Esophagus squamous epithelium (tissue), 5 donors: ENCODE measurements around the gene SMOC2. TPM values are rescaled to one million over a fixed set of nuclear protein-coding genes. Genes with fewer than 3 reads are reported as not detected.

Experiments
- DNase-seq: peaks from one replicate; lab custom pipeline; 2025; lab: John Stamatoyannopoulos, UW
- H3K27ac ChIP-seq, 4 donors: fragments of 200-600 bp; sonication (generic); one replicate each; pipeline ENCODE4 v1.5.1; 2016 to 2019; ENCODE audit warnings: mild to moderate bottlenecking in 1 of 4
- H3K27me3 ChIP-seq, 4 donors: fragments of 200-600 bp; sonication (generic); 1 replicate in 3 of 4; 2 replicates in 1 of 4; pipeline versions ENCODE4 v1.5.1 to v1.6.0; 2017 to 2021; ENCODE audit warnings: antibody characterized with exemption in 1 of 4
- H3K36me3 ChIP-seq, 3 donors: fragments of 200-600 bp; sonication (generic); one replicate each; pipeline ENCODE4 v1.5.1; 2016 to 2019
- H3K4me1 ChIP-seq, 3 donors: fragments of 200-600 bp; sonication (generic); one replicate each; pipeline ENCODE4 v1.5.1; 2017 to 2019
- H3K4me3 ChIP-seq, 4 donors: fragments of 200-600 bp; sonication (generic); 1 replicate in 3 of 4; 2 replicates in 1 of 4; pipeline ENCODE4 v1.5.1; 2016 to 2019; ENCODE audit warnings: mild to moderate bottlenecking in 2 of 4, moderate library complexity in 1 of 4
- H3K9me3 ChIP-seq, 3 donors: fragments of 200-600 bp; sonication (generic); one replicate each; pipeline ENCODE4 v1.5.1; 2016 to 2019
- CTCF ChIP-seq, 6 experiments: fragments of 450-650 bp in 4 of 6; fragments of 200-600 bp in 2 of 6; sonication (generic) in 2 of 6; IDR thresholded peaks; one replicate each; pipeline ENCODE4 v1.5.1; 2016 to 2019; ENCODE audit warnings: antibody characterized with exemption in 6 of 6, mild to moderate bottlenecking in 4 of 6, moderate library complexity in 4 of 6
- POLR2A ChIP-seq, 4 donors: fragments of 450-650 bp; IDR thresholded peaks; one replicate each; pipeline ENCODE4 v1.6.1; 2017; ENCODE audit warnings: antibody characterized with exemption in 4 of 4, mild to moderate bottlenecking in 4 of 4, moderate library complexity in 3 of 4
- WGBS, 2 donors: methylation state at CpG; one replicate each; pipeline ENCODE4 v1.1.5; 2018; 5-methylcytosine and 5-hydroxymethylcytosine counted together
- intact Hi-C: fragments of 100-400 bp; cut with DNase I; formaldehyde crosslinking; loops from one replicate; pipeline ENCODE4 v1.15.0; 2022
- total RNA-seq, 4 donors: library from RNA; depleted of rRNA; stranded (reverse); fragments of >200 nt; gene quantifications; one replicate each; pipeline ENCODE4 v1.1.0, GENCODE V29; 2016
- donor health status: DM: yes; HTN: yes; CAD: no.

SMOC2 gene
- total RNA-seq, 4 donors from 2014 or later, result 1.9 to 35.5 (median 7.1) TPM

GRCh38 chr6:168681748-168682147, 240.8 kb downstream of the SMOC2 start:
- peaks cover 0 to 12% (median 0%) of the 10 kb centered on the region in 4 donors for H3K27me3 ChIP-seq
- DNase-seq, result no peak
- TF ChIP-seq CTCF (IDR thresholded peaks at IDR 0.05), result no peak

GRCh38 chr6:168683621-168684020, 242.6 kb downstream of the SMOC2 start:
- no peaks in the 10 kb centered on the region for H3K36me3 ChIP-seq
- H3K9me3 ChIP-seq, result no peaks in the 10 kb centered on the region
- TF ChIP-seq CTCF (IDR thresholded peaks at IDR 0.05) (no peak), POLR2A (IDR thresholded peaks at IDR 0.05) (no peak)
- WGBS, 2 donors, result 52 to 53% methylated on average over 5 to 10 of the region's 11 CpGs
- intact Hi-C loops, result no loop called here
- no peak for DNase-seq
- H3K27me3 ChIP-seq, result peaks cover 0 to 15% (median 0%) of the 10 kb centered on the region in 4 donors
- H3K27ac ChIP-seq, result no peak overlapping the region
- H3K4me1 ChIP-seq, result peaks cover 0 to under 1% (median 0%) of the 10 kb centered on the region in 3 donors
- no peak overlapping the region for H3K4me3 ChIP-seq

More at GRCh38 chr6:168681748-168682147, 240.8 kb downstream of the SMOC2 start:
- WGBS, 2 donors, result 83 to 89% methylated on average over 4 to 5 of the region's 5 CpGs
- H3K4me1 ChIP-seq, result peaks cover 0 to 11% (median 0%) of the 10 kb centered on the region in 3 donors
- H3K9me3 ChIP-seq, result no peaks in the 10 kb centered on the region
- no peaks in the 10 kb centered on the region for H3K36me3 ChIP-seq
- intact Hi-C loops, result no loop called here
- no peak overlapping the region for H3K4me3 ChIP-seq
- H3K27ac ChIP-seq, result no peak overlapping the region

- TF ChIP-seq CTCF (IDR thresholded peaks at IDR 0.05) (no peak), POLR2A (IDR thresholded peaks at IDR 0.05) (no peak)
These were observed 243.5 kb downstream of the SMOC2 start for GRCh38 chr6:168684471-168684870.

GRCh38 chr6:168684906-168685305, 243.9 kb downstream of the SMOC2 start:
- Histone ChIP-seq H3K4me3 (no peak overlapping the region), H3K36me3 (no peaks in the 10 kb centered on the region), H3K27me3 (peaks cover 0 to 15% (median 0%) of the 10 kb centered on the region in 4 donors), H3K9me3 (no peaks in the 10 kb centered on the region), H3K27ac (no peak overlapping the region), H3K4me1 (no peaks in the 10 kb centered on the region)
- DNase-seq, result no peak
- TF ChIP-seq POLR2A (IDR thresholded peaks at IDR 0.05) (no peak), CTCF (IDR thresholded peaks at IDR 0.05) (no peak)
- intact Hi-C loops, result no loop called here
- WGBS, 2 donors, result 78 to 89% methylated on average over 2 to 8 of the region's 8 CpGs

More at GRCh38 chr6:168684471-168684870, 243.5 kb downstream of the SMOC2 start:
- intact Hi-C loops, result no loop called here
- no peak for DNase-seq
- H3K9me3 ChIP-seq, result no peaks in the 10 kb centered on the region
- no peaks in the 10 kb centered on the region for H3K4me1 ChIP-seq
- WGBS, 2 donors, result 56 to 66% methylated on average over 3 to 7 of the region's 8 CpGs
- H3K27me3 ChIP-seq, result peaks cover 0 to 15% (median 0%) of the 10 kb centered on the region in 4 donors
- no peak overlapping the region for H3K4me3 ChIP-seq
- no peaks in the 10 kb centered on the region for H3K36me3 ChIP-seq
- H3K27ac ChIP-seq, result no peak overlapping the region

GRCh38 chr6:168686029-168686738, 245.2 kb downstream of the SMOC2 start:
- WGBS, 2 donors, result 75 to 80% methylated on average over 18 to 25 of the region's 25 CpGs
- Histone ChIP-seq H3K4me1 (no peaks in the 10 kb centered on the region), H3K9me3 (no peaks in the 10 kb centered on the region), H3K4me3 (no peak overlapping the region), H3K27ac (no peak overlapping the region), H3K27me3 (peaks cover 0 to 15% (median 0%) of the 10 kb centered on the region in 4 donors), H3K36me3 (no peaks in the 10 kb centered on the region)
- intact Hi-C loops, result no loop called here
- DNase-seq, result no peak
- no peak for TF ChIP-seq CTCF (IDR thresholded peaks at IDR 0.05)
- no peak for TF ChIP-seq POLR2A (IDR thresholded peaks at IDR 0.05)
